ENCODE measurements around the gene NAV2.
A peak's percentile ranks its signal among the peaks of the same experiment; 100 is the strongest.
"Not testable (repeated sequence)": the region's sequence is repeated elsewhere in the genome, so short reads cannot be mapped to it uniquely, and the experiment has no call there.

NAV2 gene

GRCh38 chr11:19980957-19981669, 268.5 kb downstream of the NAV2 start:
- DNase-seq: no peak

- no peak for DNase-seq
These were observed 270.3 kb downstream of the NAV2 start for GRCh38 chr11:19982774-19983495.

- no peak for DNase-seq
These were observed 271.6 kb downstream of the NAV2 start for GRCh38 chr11:19984048-19984742.

GRCh38 chr11:19985111-19985510, 272.5 kb downstream of the NAV2 start:
- DNase-seq: no peak

- DNase-seq: no peak
These were observed 274.7 kb downstream of the NAV2 start for GRCh38 chr11:19987331-19987801.

- peak; percentile 19 to 64 for DNase-seq
These were observed 276.0 kb downstream of the NAV2 start for GRCh38 chr11:19988598-19988997.

GRCh38 chr11:19989191-19989590, 276.6 kb downstream of the NAV2 start:
- DNase-seq: no peak

GRCh38 chr11:19992162-19992561, 279.5 kb downstream of the NAV2 start:
- no peak for DNase-seq

- no peak for DNase-seq
These were observed 280.4 kb downstream of the NAV2 start for GRCh38 chr11:19992998-19993397.

- DNase-seq: no peak
These were observed 282.0 kb downstream of the NAV2 start for GRCh38 chr11:19994672-19995071.

GRCh38 chr11:19995145-19995544, 282.5 kb downstream of the NAV2 start:
- DNase-seq: no peak

GRCh38 chr11:19996571-19996970, 283.9 kb downstream of the NAV2 start:
- no peak for DNase-seq

GRCh38 chr11:20000022-20000350, 287.3 kb downstream of the NAV2 start:
- no peak for DNase-seq

GRCh38 chr11:20000351-20001134, 287.9 kb downstream of the NAV2 start:
- DNase-seq: no peak

GRCh38 chr11:20002312-20003216, 289.9 kb downstream of the NAV2 start:
- DNase-seq: no peak

GRCh38 chr11:20003351-20003750, 290.7 kb downstream of the NAV2 start:
- DNase-seq: no peak

- DNase-seq: no peak
These were observed 292.2 kb downstream of the NAV2 start for GRCh38 chr11:20004866-20005265.

GRCh38 chr11:20005747-20006146, 293.1 kb downstream of the NAV2 start:
- DNase-seq: no peak

GRCh38 chr11:20006618-20007017, 294.0 kb downstream of the NAV2 start:
- DNase-seq: not testable (repeated sequence)

GRCh38 chr11:20007386-20007785, 294.7 kb downstream of the NAV2 start:
- no peak for DNase-seq

- DNase-seq: no peak
These were observed 295.7 kb downstream of the NAV2 start for GRCh38 chr11:20008190-20008870.

Measured in cerebellar nuclear complex (tissue), 1 donor.